ENCODE measurements around the gene P2RY12. TPM values are rescaled to one million over a fixed set of nuclear protein-coding genes. Genes with fewer than 3 reads are reported as not detected.

The P2RY12 gene
- total and polyA plus RNA-seq, 2 donors (not counting 3 experiments of a cell fraction or from before 2014, with no cell fraction given): not detected

- H3K9me1 ChIP-seq (replicated peaks; ENCODE audit: control insufficient read depth, extremely low read depth, insufficient read depth, low read length): no peaks in the 10 kb centered on the region
- TF ChIP-seq POLR2AphosphoS5 (IDR thresholded peaks at IDR 0.05; ENCODE audit: insufficient read depth, low read depth, low read length) (no peak), GATA2 (IDR thresholded peaks at IDR 0.05; ENCODE audit: insufficient read depth, insufficient read length, low read depth, low read length) (no peak), MYC (IDR thresholded peaks at IDR 0.05; ENCODE audit: low read depth, low read length) (no peak), FOS (IDR thresholded peaks at IDR 0.05; ENCODE audit: borderline replicate concordance, insufficient read depth, low read length) (no peak), JUN (IDR thresholded peaks at IDR 0.05; ENCODE audit: borderline replicate concordance, insufficient read depth, insufficient read length, low read depth) (no peak), CTCF (IDR thresholded peaks at IDR 0.05; ENCODE audit: extremely low read depth in 1 of 2, insufficient read depth in 1 of 2, low read depth in 1 of 2, low read length in 2 of 2) (no peak), EZH2 (IDR thresholded peaks at IDR 0.05; ENCODE audit: borderline replicate concordance, low read depth, low read length, severe bottlenecking) (no peak)
- FAIRE-seq (no peak), DNase-seq (ENCODE audit: low read depth, low spot score) (no peak)
- no peak overlapping the region for H3K27ac ChIP-seq (ENCODE audit: insufficient read depth, low read depth, low read length)
- ChIA-PET CTCF (interaction anchor here (0.7 kb wide), 1 partner anchor 12 kb away, joined by 4 read pairs; no protein-coding TSS in a partner anchor), POLR2A (no interaction called here)
- H3K4me3 ChIP-seq (replicated peaks in 1 of 3; ENCODE audit: insufficient read depth in 1 of 3, low read depth in 1 of 3, low read length in 3 of 3): no peak overlapping the region
- no peaks in the 10 kb centered on the region for H3K9me3 ChIP-seq (replicated peaks; ENCODE audit: control insufficient read depth, insufficient read depth, low read length)
- dilution Hi-C loops (cut with MboI; ENCODE audit: extremely low pct_ligation_motif_present, low sequenced_read_pairs) (no loop called here), intact Hi-C loops (cut with micrococcal nuclease) (no loop called here)
- H3K9ac ChIP-seq (replicated peaks; ENCODE audit: extremely low read depth, insufficient read depth, low read length): no peak overlapping the region
- H3K4me2 ChIP-seq (ENCODE audit: insufficient read depth, low read length): no peak overlapping the region
- no peaks in the 10 kb centered on the region for H3K4me1 ChIP-seq (ENCODE audit: control insufficient read depth, extremely low read depth, insufficient read depth, low read length)
- H2AFZ ChIP-seq (ENCODE audit: low read depth, low read length): no peak overlapping the region
- no peaks in the 10 kb centered on the region for H3K27me3 ChIP-seq (ENCODE audit: control insufficient read depth in 2 of 2, insufficient read depth in 2 of 2, low read length in 2 of 2)
- no peaks in the 10 kb centered on the region for H4K20me1 ChIP-seq (replicated peaks; ENCODE audit: control insufficient read depth, extremely low read depth, insufficient read depth, low read length)
- H3K79me2 ChIP-seq (ENCODE audit: control insufficient read depth, insufficient read depth, low read length): no peaks in the 10 kb centered on the region
- no peaks in the 10 kb centered on the region for H3K36me3 ChIP-seq (ENCODE audit: control insufficient read depth in 2 of 2, extremely low read depth in 1 of 2, insufficient read depth in 2 of 2, low read length in 2 of 2)
- BruUV-seq (replicated peaks): no TSS peak
These were observed 64.4 kb downstream of the P2RY12 start for GRCh38 chr3:151320131-151320530.
